Femur (tissue), 1 donor: ENCODE data around the gene IARS2.
"Not testable (repeated sequence)": the region's sequence is repeated elsewhere in the genome, so short reads cannot be mapped to it uniquely, and the experiment has no call there.

Source experiments
- DNase-seq: peaks from one replicate; pipeline ENCODE4 v3.0.0-alpha.2; 2017

The IARS2 gene

DNA sequence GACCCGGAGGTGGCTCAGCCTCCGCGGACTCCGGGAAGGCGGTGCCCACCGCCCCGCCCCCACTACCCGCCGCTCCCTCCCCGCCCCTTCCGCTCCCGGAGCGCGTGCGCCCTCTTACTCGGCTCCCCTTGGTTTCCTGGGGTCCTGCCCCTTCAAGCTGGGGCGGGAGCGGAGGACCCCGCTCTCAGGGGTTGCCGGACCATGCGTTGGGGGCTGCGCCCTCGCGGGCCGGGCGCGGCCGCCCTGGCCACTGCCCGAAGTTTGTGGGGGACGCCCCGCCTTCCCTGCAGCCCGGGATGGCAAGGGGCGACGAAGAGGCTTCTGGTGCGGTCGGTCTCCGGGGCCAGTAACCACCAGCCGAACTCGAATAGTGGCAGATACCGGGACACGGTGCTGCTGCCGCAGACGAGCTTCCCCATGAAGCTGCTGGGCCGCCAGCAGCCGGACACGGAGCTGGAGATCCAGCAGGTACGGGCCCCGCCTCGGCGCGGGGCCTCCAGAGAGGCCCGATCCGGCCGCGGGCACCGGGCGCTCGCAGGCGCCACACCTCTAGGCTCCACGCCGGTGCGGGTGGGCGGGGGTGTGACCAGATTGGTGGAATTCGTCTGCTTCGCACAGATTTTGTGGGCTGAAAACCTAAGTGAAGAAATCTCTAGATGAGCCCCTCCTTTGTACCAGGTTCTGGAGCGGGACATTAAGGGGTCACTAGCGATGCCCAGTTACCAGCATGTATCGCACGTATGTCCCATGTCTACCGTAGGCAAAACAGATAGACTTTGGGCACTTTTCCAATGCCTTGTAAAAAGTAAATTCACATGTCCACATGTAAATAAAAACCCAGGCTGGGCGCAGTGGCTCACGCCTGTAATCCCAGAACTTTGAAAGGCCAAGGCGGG is at the start of gene IARS2:
TSS of gene IARS2 (plus strand) at position 117 of the 896 bp plus-strand sequence. CDS start at position 202, 85 bp downstream.
- peak; percentile 93 for DNase-seq

DNA sequence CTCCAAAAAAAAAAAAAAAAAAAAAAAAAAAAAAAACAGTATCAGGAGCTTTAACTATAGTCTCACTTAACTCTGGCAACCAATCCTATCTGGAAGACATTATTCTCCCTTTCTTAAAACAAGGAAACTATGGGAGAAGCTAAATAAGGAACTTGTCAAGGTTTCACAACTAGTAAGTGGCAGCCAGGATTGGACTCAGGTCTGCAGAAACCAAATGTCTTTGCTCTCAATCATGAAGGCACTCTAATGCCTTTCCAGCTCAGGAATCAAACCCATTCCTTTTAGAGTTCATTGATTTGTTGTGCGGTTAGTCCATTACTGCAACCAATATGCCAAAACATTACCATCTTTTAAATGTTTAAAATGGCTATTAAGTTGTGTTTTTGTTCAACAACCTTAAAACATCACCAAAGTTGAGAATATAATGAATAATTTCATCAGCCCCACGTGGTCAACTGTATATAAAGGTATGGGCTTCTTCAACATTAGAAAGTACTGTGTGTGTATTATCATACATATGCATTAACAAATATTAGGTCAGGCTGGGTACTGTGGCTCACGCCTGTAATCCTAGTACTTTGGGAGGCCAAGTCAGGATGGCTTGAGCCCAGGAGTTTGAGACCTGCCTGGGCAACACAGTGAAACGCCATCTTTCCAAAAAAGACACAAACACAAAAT is 49.1 kb upstream of the IARS2 start:
- DNase-seq, result no peak

- DNase-seq, result no peak
Measured at GRCh38 chr1:220045356-220046051, 48.4 kb upstream of the IARS2 start.

DNA sequence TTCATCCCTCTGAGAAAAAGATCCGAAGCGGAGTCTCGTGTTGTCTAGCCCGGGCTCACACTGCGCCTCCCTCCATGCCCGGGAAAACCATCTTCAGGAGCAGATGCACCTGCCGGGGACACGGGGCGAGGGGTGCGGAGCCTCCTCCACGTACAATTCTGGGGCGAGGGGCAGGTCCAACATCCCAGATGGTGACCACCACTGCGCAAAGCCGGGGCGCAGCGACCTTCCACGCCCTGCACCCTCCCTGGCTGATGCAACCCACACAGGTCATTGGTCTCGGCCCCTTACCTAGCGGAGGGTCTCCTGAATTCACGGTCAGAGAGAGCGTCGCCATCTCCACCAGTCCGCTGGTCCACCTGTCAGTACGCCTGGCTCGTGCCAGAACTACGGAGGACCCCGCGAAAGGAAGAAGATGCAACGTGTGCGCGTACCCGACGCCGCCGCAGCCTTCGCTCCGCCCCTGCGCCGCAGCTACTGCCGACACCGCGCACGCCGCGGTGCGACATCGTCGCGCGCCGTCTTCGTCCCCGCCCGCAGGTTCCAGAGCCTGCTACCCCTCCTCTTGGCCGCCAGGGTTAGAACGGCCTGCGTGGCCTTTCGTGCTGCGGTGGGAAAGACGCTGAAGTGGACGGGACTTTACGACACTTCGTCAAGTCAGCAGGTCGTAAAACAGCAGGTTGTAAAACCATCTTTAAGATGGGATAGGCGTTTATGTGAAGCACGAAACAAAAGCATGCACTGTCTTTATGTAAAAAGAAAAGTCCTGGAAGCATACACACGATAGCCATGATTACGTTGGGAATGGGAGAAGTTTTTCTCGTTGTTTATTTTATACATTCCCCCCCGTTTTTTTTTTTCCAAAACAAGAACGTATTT is 47.6 kb upstream of the IARS2 start, which contains the start of gene EPRS1:
TSS of gene EPRS1 (minus strand) at position 454 of the 879 bp plus-strand sequence. CDS start at position 337, 117 bp downstream.
- peak; percentile 97 for DNase-seq

DNA sequence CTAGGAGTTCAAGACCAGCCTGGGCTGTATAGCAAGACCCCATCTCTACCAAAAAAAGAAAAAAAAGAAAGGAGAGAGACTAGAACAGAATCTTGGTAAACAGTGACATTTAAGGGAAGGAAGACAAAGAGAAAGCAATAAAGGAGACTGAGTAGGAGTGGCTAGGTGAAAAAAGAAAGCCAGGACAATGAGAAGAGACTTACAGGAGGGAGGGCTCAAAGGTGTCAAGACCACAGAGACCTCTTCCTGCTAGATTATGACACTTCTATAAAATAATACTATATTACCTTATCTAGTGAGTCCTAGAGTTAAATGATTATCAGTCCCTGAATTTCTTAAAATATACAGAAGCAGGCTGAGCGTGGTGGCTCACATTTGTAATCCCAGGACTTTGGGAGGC is 37.6 kb upstream of the IARS2 start:
- no peak for DNase-seq

- DNase-seq, result no peak
Measured at GRCh38 chr1:220060876-220061275, 33.1 kb upstream of the IARS2 start.

- DNase-seq, result no peak
Measured at GRCh38 chr1:220062629-220063028, 31.3 kb upstream of the IARS2 start.

GRCh38 chr1:220067269-220068204 is 26.4 kb upstream of the IARS2 start:
- DNase-seq, result no peak

- no peak for DNase-seq
Measured at GRCh38 chr1:220076861-220077762, 16.8 kb upstream of the IARS2 start.

GRCh38 chr1:220077887-220078286 is 16.0 kb upstream of the IARS2 start:
- no peak for DNase-seq

GRCh38 chr1:220084460-220084859 is 9.5 kb upstream of the IARS2 start:
- no peak for DNase-seq

GRCh38 chr1:220086261-220086686 is 7.7 kb upstream of the IARS2 start:
- not testable (repeated sequence) for DNase-seq

DNA sequence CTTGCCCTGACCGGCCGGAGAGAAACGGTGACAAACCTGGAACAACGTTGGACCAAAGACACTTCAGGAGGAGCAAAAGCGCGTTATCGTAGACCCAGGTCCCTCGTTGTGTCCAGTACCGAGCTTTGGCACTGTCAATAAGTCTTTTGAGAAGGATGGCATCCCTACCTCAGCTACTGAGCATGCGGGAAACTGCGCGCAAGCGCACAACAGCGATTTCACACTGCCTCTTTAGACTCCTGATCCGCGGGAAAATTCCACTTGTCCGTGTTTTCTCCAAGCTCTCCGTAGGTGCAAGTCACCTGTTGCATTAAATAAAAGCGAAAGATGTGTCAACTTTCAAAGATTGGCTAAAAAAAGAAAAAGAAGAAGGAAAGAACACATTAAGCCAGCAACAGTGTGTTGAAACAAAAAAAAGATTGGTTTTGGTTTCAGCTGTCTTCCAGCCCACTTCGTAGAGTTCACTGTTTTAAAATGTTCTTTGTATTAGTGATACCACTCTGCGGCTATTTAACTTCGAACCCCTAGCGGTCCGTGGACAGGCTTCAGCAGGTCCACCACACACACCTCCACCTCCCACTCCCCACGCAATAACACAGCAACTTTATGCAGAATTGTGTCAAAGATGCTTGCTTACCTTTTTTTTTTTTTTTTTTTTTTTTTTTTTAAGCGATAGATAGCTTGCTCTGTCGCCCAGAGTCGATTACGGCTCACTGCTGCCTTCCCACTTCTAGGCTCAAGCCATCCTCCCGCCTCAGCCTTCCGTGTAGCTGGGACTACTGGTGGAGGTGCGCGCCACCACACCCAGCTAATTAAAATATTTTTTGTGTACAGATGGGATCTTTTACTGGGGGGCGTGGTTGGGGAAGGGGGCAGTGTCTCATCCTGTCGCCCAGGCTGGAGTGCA is 4.0 kb upstream of the IARS2 start, which contains the start of gene BPNT1:
TSS of gene BPNT1 (minus strand) at position 139 of the 907 bp plus-strand sequence. CDS start 9,942 bp downstream, outside the sequence.
- DNase-seq, result peak; percentile 95

DNA sequence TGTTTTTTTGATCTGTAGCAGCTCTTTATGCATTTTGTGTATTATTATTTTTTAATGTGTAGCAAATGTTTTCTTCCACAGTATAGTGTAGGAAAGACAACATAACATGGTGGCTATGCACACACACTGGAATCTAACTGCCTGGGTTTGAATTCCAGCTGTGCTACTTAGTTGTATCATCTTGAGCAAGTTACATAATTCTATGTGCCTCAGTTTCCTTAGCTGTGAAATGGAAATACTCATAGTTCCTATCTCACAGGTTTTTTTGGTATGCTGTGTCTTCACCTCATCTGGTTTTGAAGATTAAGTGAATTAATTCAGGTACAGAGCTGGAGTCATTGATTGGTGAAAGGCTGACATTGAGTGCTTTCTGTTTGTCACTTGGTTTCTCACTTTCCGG is 1.2 kb upstream of the IARS2 start:
- DNase-seq, result no peak

DNA sequence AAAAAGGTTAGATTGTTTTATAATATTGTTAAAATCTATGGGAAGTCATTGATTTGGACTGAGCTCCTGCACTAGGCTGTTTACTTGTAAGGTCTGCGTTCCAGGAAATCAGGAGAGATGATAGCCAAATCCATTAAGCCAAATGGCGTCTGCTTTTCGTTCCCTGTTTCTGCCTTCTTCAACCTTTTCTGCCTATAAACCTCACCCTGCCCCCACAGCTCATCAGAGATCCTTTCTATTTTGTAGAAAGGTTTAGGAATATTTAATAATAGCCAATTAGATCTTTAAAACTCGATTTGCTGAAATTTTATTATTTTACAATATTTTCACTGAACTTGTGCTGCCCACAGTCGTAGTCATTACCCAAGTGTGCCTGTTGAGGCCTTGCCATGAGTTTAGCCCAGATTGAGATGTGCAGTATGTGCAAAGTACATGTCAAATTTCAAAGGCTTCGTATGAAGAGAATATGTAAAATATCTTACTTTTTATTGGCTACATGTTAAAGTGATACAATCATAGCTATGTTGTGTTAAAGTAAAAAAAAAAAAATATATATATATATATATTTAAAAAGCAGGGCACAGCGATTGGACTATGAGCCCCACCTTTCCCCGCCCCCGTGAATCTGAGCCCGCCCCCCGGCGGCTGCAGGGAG is 444 bp upstream of the IARS2 start:
- DNase-seq, result no peak

- DNase-seq, result no peak
Measured at GRCh38 chr1:220099826-220100225, 5.9 kb downstream of the IARS2 start.

DNA sequence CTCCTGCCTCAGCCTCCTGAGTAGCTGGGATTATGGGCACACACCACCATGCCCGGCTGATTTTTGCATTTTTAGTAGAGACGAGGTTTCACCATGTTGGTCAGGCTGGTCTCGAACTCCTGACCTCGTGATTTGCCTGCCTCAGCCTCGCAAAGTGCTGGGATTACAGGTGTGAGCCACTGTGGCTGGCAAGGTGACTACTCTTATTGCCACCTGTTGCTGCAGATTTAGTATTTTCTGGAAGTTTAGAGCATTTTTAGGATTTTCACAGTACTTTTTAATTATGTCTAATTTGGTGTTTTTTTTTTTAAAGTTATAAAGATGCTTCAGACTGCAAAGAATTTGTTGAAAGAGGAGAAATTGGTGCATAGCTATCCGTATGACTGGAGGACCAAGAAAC is 16.5 kb downstream of the IARS2 start:
- DNase-seq, result not testable (repeated sequence)

GRCh38 chr1:220112600-220112999 is 18.7 kb downstream of the IARS2 start:
- not testable (repeated sequence) for DNase-seq
